ENCODE results near the gene OR5B17.

OR5B17 gene

DNA sequence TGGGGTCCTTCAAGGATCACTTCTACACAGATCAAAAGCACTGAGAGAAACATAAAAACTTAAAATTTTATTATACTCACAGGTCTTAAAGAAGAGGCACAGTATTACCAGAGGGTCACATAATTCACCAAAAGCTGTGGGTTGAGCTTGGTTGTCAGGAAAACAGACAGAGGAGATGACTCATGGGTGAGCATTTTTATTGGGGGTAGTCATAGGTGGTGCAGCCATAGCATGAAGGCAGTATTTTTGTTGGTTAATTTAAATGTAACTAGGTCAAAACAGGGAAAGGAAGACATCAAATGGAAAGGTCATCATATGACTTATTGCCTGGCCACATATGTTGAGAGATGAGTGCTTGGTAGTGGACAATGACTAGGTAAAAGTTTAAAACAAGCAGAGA lies 24.2 kb downstream of the OR5B17 start:
- H3K4me2 ChIP-seq = no peak overlapping the region
- H3K9me3 ChIP-seq (replicated peaks in 1 of 11) = peaks cover 0 to 8% (median 0%) of the 10 kb centered on the region in 11 experiments; a peak in 4 of 22 replicates
- no peaks in the 10 kb centered on the region for H3K27me3 ChIP-seq
- H3K4me1 ChIP-seq = no peaks in the 10 kb centered on the region
- no peak for TF ChIP-seq Cebpa-rat (IDR thresholded peaks at IDR 0.05)
- no peak overlapping the region for H3K4me3 ChIP-seq
- no peak overlapping the region for H3K27ac ChIP-seq
- no peaks in the 10 kb centered on the region for H3K36me3 ChIP-seq
- no peaks in the 10 kb centered on the region for H4K20me1 ChIP-seq
- H3K9ac ChIP-seq = no peak overlapping the region

DNA sequence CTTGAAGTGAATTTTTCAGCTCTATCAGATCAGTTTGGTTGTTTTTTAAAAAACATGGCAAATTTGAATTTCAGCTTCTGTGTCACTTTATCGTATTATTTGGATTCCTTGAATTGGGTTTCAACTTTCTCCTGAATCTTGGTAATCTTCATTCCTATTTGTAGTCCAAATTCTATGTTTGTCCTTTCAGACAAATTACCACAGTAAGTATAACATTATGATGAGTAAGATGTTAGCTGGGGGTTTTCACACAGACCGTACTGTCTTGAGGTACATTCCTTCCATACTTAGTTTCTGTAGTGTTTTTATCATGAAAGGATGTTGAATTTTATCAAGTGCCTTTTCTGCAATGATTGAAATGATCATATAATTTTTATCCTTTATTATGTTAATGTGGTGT lies 28.0 kb downstream of the OR5B17 start:
- Histone ChIP-seq H3K27me3 (no peaks in the 10 kb centered on the region), H3K36me3 (no peaks in the 10 kb centered on the region), H3K27ac (no peak overlapping the region), H4K20me1 (no peaks in the 10 kb centered on the region), H3K9ac (no peak overlapping the region), H3K4me2 (no peak overlapping the region), H3K9me3 (replicated peaks in 1 of 11) (peaks cover 0 to 11% (median 4%) of the 10 kb centered on the region in 11 experiments; a peak in 8 of 22 replicates), H3K4me1 (no peaks in the 10 kb centered on the region), H3K4me3 (no peak overlapping the region)
- TF ChIP-seq Cebpa-rat (IDR thresholded peaks at IDR 0.05) = no peak

DNA sequence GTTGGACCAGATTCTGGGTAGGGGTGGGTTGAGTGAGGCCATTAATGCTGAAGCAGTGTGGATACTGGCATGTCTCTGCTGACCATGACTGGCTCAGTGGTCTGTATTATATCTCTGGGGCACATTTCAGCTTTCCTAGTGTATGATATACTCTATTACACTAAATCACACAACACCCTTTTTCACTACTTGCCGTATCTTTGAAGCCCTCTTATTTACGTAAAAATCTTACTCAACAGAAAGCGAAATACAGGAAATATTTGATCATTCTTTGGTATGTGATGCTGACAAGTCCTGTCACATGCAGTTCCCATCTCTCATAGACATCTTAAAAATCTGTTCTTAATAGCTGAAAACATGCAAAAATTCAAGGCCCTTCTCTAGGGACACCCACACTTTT lies 40.3 kb downstream of the OR5B17 start:
- no peaks in the 10 kb centered on the region for H3K27me3 ChIP-seq
- H3K27ac ChIP-seq = no peak overlapping the region
- H3K36me3 ChIP-seq = no peaks in the 10 kb centered on the region
- no peak overlapping the region for H3K9ac ChIP-seq
- TF ChIP-seq Cebpa-rat (IDR thresholded peaks at IDR 0.05) = no peak
- H3K4me1 ChIP-seq = no peaks in the 10 kb centered on the region
- no peaks in the 10 kb centered on the region for H3K9me3 ChIP-seq (replicated peaks in 1 of 11)
- H3K4me2 ChIP-seq = no peak overlapping the region
- no peaks in the 10 kb centered on the region for H4K20me1 ChIP-seq
- H3K4me3 ChIP-seq = no peak overlapping the region

DNA sequence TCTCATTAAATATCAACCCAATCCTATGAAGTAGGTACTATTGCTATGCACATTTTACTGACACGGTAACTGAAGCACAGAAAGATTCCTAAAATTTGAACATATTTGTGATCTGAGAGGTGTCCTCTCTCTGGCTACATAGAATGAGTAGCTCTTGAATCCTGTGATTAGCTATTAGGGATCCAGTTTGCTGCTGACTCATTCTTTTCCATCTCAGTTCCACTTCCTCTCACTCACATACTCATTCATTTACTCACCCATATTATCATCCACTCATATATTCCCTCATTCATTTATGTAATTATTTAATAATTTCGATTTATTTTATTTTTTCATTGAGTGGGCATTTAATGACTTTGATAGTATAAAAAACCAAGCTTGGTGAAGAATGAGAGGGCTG lies 42.7 kb downstream of the OR5B17 start:
- no peak overlapping the region for H3K27ac ChIP-seq
- H3K4me2 ChIP-seq = no peak overlapping the region
- H3K36me3 ChIP-seq = no peaks in the 10 kb centered on the region
- H3K4me1 ChIP-seq = no peaks in the 10 kb centered on the region
- H3K9me3 ChIP-seq (replicated peaks in 1 of 11) = peaks cover 0 to 17% (median 5%) of the 10 kb centered on the region in 11 experiments; a peak in 7 of 22 replicates
- H3K9ac ChIP-seq = no peak overlapping the region
- H4K20me1 ChIP-seq = no peaks in the 10 kb centered on the region
- no peak overlapping the region for H3K4me3 ChIP-seq
- no peak for TF ChIP-seq Cebpa-rat (IDR thresholded peaks at IDR 0.05)
- H3K27me3 ChIP-seq = no peaks in the 10 kb centered on the region

Data from BLaER1 treated with 17β-estradiol and CSF1 and Interleukin-3, amounts not matched to agents 10 nM and 100 nM (cell line).